Kidney tubule cell (primary cell): ENCODE results near the gene FAM241A.
"Not testable (repeated sequence)": the region's sequence is repeated elsewhere in the genome, so short reads cannot be mapped to it uniquely, and the experiment has no call there.

ENCODE experiments used
- DNase-seq: peaks from one replicate; pipeline ENCODE4 v3.0.0-alpha.2; 2018; ENCODE audit warnings: low spot score

Gene FAM241A

DNA sequence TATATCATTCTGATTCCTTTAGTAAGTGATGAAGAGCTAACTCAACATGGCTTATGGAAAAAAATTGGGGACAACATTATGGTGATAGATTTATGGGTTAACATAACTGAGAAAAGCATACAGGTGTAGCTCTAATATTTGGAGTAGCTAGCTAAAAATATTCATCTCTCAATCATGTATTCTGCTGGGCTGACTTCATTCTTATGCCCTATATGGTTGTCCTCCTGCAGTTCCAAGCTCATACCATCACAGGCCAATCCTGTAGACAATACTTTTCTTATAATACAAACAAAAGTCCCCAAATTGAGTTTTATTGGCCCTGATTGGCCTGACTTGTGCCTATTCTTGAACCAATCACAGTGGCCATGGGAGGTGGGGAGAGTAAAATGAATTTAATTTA is 6.7 kb upstream of the FAM241A start:
- no peak for DNase-seq

DNA sequence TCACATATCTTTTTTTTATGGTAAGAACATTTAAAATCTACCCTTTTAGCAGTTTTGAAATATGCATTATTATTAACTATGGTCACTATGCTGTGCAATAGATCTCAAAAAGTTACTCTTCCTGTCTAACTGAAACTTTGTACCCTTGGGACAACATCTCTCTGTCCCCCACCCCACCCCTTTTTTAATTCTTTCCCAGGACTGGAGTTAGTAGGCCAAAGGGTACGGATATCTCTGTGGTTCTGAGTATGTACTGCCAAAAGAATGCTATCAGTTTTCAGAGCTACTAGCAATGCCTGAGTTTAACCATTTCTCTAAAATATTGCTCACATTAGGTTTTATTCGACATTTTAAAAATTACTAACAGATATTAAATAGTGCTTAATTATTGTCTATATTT is 4.7 kb upstream of the FAM241A start:
- DNase-seq = no peak

DNA sequence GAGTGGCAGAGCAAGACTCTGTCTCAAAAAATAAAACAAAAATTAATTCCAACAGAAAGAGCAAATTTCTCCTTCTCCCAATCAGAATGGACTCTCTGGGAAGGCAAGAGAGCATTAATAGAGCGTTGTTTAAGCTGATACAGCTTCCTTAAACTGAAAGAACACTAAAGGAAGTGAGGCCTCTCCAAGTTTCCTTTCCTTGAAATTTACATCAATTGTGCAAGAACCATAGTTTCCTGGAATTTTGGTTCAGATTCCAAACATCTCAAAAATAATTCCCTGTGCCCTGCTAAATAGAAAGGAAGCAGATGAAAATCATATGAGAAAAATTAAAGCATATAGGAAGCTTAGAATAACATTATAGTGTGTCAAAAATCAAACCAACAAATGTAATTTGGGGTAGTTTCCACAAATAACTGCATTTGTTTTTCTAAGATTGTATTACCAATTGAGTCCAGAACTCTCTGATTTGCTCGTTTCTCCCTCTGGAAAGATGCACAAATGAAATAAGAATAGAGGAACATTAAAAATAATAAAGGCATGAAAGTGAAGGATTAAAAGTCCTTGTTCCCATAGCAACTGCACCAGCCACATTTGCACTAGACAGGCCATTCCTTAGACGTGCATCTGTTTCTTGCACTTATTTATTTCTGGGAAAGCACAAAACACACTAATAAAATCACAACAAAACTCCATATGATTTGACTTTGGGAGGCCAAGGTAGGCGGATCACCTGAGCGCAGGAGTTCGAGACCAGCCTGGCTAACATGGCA is 3.7 kb upstream of the FAM241A start:
- no peak for DNase-seq

DNA sequence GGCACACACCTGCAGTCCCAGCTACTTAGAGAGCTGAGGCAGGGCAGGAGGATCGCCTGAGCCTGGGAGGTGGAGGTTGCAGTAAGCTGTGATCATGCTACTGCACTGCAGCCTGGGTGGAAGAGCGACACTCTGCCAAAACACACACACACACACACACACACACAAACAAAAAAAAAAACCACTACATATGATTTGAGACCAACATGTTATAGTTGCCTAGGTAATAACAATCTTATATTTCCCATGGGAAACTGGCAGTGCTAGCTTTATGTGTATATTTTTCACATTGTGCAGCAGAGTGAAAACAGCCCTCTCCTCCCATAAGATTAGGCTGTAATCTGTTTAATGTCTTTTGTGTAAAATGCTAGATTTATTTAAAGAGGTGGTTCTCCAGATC is 3.1 kb upstream of the FAM241A start:
- DNase-seq = no peak

DNA sequence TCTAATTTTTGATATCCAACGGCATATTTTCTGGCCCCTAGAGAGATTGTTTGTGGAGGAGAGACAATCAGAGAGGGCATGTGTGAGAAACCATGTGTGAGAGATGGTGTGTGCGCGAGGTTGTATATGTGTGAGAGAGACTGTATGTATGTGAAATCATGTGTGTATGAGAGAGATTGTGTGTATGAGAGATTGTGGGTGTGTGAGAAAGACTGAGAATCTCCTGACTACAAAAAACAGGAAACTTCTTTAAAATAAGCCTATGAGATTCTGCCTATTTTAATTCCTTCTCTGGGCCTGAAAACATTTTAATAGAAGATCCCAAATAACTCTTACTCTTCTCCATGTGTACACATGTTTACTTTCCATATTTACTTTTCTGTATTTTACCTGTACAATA is 1.5 kb upstream of the FAM241A start:
- DNase-seq = no peak

DNA sequence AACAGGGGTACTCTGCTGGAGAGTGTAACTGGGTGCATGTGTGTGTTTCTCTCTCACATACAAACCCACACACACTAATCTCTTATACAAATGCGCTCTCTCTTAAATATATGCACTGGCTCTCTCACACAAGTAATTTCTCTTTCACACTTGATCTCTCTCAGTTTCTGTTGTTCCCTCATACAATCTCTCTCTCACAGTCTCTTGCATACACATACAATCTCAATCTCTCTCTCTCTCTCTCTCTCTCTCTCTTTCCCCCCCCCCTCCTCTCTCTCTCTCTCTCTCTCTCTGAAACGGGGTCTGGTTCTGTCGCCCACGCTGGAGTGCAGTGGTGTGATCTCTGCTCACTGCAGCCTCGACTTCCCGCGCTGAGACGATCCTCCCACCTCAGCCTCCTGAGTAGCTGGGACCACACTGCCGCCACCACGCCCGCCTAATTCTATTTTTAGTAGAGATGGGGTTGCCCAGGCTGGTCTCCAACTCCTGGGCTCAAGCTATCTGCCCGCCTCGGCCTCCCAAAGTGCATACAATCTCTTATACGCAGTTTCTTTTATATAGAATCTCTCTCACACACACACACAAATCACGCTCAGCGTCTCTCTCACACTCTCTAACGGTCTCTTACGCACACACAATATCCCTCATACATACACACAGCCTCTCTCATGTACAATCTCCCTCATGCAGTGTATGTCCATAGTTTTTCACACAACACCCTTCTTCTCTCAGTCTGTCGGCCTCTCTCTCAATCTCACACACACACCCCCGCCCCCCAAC is 518 bp upstream of the FAM241A start:
- no peak for DNase-seq

DNA sequence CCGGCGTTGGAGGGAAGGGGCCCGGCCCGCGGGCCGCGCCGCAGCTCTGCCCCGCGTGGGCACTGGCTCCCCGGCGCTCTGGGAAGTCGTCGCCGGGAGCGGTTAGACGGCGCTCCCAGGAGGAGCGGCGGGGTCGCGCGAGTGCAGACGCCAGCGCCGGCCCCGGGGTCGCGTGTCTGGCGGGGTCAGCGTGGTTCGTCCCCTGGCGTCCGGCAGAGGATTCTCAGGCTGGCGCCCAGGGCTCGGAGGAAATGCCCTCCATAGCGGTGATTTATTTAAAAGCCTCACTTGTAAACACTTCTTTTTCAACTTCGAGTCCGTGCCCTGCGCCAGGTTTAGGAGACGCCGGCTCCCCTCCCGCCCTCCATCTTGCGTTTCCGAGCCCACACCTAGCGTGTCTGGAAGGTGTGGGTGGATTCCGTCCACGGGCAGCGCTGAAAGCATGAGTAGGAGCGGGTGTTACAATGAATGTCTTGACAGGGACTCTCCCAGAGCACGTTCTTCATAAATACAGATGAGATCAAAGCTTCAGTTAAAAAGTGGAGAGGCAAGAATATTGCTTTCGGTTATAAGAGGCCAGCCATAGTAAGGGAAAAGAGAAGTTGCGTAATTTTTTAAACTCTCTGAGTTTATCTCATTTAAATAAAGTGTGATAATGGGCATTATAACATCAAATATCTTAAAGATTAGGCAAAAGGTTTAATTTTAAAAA is 692 bp downstream of the FAM241A start:
- DNase-seq = peak; percentile 64

DNA sequence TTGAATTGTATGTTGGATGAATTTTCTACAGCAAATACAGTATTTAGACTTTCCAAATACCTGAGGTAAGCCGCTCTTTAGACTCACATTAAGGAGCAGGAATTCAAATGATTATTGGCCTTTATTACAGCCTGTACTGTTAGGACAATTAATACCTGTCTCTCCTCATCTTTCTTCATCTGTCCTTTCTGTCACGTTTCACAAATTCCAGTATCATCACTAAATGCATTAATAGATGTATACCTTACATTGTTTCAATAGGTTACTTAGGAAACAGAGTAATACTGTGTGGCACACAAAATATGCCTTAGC is 1.2 kb downstream of the FAM241A start:
- DNase-seq = peak; percentile 9

DNA sequence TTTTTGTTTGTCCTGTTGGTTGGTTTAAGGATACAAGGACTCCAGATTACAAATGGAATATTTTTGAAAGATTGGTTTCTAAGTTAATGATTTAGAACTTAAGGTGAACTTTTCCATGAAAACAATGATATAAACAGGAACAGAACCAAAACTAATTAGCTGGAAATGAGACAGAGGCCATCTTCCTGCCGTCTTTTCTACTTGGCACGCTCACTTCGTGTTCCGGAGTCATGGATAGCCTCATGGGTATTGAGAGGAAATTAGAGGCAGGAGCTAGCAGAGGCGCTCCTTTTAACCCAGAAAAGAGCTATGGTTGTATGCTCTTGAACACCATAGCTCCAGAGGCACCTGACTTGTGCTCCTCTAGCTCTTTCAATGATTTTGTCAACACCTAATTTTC is 2.4 kb downstream of the FAM241A start:
- no peak for DNase-seq

DNA sequence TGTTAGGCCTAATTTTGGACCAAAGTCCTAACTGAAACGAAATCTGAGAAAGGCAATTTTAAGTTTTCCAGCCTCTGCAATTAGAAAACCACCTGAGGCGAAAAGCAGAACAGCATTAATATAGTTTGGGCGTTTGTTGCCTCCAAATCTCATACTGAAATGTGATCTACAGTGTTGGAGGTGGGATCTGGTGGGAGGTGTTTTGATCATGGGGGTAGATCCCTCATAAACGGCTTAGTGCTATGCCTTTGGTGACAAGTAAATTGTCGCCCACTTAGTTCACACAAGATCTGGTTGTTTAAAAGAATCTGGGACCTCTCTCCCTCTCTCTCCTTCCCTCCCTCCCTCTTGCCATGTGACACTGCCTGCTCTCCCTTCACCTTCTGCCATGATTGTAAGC is 5.7 kb downstream of the FAM241A start:
- no peak for DNase-seq

DNA sequence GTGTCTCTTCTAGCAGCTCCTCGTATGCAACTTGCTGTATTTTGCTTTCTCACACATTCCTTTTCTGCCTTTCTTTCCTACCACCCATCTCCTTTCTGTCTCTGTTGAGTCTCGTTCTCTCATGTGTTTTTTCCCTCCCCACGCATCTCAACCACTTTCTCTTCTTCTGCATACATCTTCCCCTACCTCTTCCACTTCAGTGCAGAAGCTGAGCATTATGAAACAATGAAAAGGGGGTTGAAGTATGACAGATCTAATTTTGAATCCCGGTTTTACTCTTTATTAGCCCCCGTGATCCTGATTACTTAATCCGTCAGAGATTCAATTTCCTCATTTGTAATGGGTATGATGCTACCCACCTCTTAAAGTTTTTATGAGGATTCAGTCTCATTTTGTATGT is 7.3 kb downstream of the FAM241A start:
- DNase-seq = no peak

DNA sequence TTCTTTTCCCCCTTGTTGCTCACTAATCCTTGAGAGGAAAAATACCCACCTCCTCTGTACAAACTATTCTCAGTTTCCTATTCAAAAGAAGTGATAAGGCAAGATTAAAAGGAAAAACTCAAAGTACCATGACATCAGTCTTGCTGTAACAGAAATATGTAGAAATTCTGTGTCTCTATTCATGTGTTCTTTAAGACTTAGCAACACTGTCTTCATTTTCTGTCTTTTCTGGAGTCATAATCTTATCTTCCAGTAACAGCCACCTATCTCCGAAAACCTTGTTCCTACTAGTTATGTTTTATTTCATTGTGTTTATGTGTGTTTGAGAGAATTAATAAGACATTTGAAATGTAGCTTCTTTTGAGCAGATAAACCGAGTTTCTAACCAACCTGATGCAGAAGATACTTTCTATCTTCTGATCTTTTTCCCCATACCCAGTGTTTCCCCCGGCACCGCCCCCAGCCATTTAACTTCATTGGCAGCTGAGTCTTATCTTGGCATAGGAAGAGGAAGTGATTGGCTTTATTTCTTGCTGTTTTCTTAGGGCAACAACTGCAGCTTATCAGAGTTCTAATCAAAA is 8.0 kb downstream of the FAM241A start:
- no peak for DNase-seq

DNA sequence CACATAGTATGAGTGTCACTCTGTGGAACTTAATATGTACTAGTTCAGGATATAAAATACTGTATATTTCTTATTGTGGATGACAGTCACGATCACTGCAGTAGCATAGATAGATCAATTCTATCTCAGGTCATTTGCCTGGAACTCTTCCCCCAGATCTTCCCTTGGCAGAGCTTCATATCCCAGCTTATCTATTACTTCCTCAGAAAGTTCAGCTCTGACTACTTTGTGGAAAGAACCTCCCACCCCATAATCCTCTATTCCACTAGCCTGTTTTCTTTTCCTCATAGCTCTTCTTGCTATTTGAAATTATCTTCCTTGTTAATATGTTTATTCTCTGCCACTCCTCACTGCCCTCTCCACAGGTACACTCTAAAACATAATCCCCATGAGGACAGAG is 10.9 kb downstream of the FAM241A start:
- no peak for DNase-seq

DNA sequence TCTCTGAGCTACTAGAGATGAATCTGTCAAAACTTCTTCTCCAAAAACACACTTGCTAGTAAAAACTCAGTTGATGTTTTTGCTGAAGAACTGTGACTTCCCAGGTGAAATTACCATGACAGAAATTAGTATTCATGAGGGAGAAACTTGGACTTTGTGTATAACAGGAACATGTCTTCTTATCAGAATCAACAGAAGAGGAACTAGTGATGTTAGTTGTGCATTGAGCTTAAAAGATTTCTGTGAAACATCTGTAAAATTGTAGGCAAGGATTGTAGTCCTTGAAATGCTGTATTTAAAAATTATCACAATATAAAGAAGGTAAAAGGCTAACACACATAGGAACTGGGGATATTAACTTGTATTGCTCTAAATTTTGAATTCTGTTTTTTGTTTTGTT is 11.3 kb downstream of the FAM241A start:
- no peak for DNase-seq

DNA sequence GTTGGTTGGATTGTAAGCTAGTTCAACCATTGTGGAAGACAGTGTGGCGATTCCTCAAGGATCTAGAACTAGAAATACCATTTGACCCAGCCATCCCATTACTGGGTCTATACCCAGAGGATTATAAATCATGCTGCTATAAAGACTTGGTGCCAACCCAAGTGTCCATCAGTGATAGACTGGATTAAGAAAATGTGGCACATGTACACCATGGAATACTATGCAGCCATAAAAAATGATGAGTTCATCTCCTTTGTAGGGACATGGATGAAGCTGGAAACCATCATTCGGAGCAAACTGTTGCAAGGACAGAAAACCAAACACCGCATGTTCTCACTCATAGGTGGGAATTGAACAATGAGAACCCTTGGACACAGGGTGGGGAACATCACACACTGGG is 18.5 kb downstream of the FAM241A start:
- DNase-seq = not testable (repeated sequence)

DNA sequence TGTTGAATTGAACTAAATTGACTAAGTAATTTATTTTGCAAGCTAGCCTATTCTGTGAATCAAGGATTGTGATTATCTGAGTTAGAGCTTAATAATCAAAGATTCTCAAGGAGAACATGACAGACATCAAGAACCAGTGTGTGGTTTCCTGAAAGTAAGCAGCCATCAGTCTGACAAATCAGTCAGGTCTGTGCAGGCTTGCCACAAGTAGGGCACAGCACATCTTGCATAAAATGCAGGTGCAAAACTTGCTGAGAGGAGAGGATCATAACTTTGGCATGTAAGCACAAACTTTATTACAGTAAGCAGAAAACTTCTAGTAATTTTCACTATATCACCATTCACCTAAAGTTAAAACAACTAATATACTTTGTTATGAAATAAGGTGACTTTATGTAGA is 22.5 kb downstream of the FAM241A start:
- DNase-seq = peak; percentile 41

DNA sequence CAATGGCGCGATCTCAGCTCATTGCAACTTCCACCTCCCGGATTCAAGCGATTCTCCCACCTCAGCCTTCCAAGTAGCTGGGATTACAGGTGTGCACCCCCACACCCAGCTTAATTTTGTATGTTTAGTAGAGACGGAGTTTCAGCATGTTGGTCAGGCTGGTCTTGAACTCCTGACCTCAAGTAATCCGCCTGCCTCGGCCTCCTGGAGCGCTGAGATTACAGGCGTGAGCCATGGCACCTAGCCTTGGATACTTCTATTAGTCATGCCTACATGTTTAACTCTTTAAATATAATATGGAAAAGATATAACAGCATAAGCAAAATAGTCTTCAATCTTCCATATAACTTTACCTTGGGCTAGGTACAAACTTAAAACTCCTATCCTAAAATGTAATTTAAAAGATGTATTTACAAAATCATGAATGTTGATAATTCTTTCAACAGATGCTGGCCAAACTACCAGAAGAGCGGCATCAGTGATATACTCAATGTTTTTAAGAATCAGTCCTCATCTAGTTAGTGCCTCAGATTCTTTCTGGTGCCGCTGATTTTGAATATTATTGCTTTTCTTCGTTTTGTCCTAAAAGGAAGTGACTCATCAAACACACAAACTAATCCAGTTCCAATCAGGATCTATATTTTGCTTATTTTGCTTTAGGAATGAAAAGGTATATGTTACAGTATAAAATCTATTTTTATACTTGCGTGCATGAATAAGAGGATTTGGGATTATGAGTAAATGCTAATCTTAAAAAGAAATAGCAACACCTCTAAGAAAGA is 23.7 kb downstream of the FAM241A start:
- no peak for DNase-seq

DNA sequence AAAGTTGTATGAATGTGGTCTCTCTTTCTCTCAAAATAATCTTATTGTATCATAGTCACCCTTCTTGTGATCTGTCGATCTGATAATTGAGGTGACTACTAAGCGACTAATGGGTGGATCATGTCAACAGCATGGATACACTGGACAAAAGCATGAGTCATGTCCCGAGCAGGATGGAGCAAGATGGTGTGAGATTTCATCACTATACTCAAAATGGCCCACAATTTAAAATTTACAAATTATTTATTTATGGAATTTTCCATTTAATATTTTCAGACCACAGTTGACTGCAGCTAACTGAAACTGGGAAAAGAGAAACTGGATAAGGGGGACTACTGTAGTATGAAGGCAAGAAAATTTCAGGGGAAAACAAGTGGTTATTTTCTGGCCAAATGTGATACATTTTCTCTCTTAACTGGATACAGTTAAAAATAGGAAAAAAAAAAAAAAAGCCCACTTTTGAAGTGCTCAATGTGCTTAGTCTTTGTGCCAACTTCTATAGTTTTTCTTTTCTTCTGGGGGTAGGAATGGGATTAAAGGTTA is 25.3 kb downstream of the FAM241A start:
- DNase-seq = peak; percentile 92

DNA sequence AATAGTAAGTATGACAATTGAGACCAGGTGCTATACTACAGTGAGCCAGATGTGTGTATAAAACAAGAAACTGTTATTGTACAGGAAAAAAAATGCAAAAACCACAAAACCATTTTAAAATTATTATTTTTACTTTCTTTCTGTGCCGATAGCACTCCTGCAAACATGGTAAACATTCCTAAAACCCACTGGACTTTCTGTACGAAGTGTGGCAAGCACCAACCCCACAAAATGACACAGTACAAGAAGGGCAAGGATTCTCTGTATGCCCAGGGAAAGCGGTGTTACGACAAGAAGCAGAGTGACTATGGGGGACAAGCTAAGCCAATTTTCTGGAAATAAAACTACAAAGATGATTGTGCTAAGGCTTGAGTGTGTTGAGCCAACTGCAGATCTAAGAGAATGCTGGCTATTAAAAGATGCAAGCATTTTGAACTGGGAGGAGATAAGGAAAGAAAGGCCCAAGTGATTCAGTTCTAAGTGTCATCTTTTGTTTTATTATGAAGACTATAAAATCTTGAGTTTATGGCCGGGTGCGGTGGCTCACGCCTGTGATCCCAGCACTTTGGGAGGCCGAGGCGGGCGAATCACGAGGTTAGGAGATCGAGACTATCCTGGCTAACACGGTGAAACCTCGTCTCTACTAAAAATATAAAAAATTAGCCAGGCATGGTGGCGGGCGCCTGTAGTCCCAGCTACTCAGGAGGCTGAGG is 26.0 kb downstream of the FAM241A start:
- not testable (repeated sequence) for DNase-seq

DNA sequence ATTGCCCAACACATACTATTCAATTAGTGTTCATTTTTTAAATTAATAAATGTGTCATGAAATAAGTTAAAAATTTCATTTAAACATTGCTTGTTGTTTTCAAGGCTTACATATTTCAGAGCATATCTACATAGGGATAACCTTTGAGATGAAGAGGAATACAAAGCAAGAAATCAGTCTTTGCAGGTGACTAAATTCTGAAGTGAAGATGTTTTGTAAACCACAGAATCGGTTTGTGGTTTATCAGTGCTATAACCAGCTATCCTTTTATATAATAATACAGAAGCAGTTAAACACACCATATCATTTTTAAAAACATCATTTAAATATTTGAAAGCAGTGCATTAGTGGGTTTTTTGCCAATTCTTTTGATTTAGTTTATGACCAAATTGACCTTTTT is 26.9 kb downstream of the FAM241A start:
- DNase-seq = no peak
